HL-60 (cell line): ENCODE results near the gene CD81.

Experiments
- DNase-seq, 2 experiments: peaks; one replicate each; pipeline ENCODE4 v3.0.0-alpha.2; 2010 to 2020; ENCODE audit warnings: low read depth in 1 of 2, low spot score in 1 of 2
- H3K27ac ChIP-seq: fragments of 250-450 bp; sonication (Bioruptor Pico); replicated peaks from 2 replicates; pipeline ENCODE4 v1.5.1; 2020; ENCODE audit warnings: mild to moderate bottlenecking, moderate library complexity
- H3K27me3 ChIP-seq: fragments of 250-450 bp; sonication (Bioruptor Pico); 2 replicates; pipeline ENCODE4 v1.5.1; 2021; ENCODE audit warnings: mild to moderate bottlenecking, moderate library complexity; ENCODE audit not compliant: insufficient read depth, poor library complexity, severe bottlenecking
- H3K4me3 ChIP-seq: replicated peaks from 2 replicates; pipeline ENCODE4 v1.5.1; 2011; ENCODE audit warnings: mild to moderate bottlenecking, control low read depth, low read length; ENCODE audit not compliant: insufficient read depth
- GABPA ChIP-seq: IDR thresholded peaks from 2 replicates; pipeline ENCODE4 v1.6.1; 2012; ENCODE audit warnings: low read depth
- POLR2AphosphoS5 ChIP-seq: IDR thresholded peaks from 2 replicates; pipeline ENCODE4 v1.6.1; 2012; ENCODE audit warnings: low read depth
- REST ChIP-seq: IDR thresholded peaks from 2 replicates; pipeline ENCODE4 v1.6.1; 2012; ENCODE audit warnings: low read depth; ENCODE audit not compliant: insufficient replicate concordance
- SPI1 ChIP-seq: IDR thresholded peaks from 2 replicates; pipeline ENCODE4 v1.6.1; 2012; ENCODE audit warnings: low read depth, mild to moderate bottlenecking, borderline replicate concordance
- TF ChIP-seq, protein P1 (sequence below): IDR thresholded peaks from one replicate; pipeline ENCODE4 v1.5.1; 2011; ENCODE audit warnings: low read length, control low read depth, inconsistent platforms; ENCODE audit not compliant: insufficient read depth

The CD81 gene

GRCh38 chr11:2346014-2346413 is 31.1 kb upstream of the CD81 start:
- no peak for DNase-seq
- Histone ChIP-seq H3K27me3 (no peaks in the 10 kb centered on the region), H3K27ac (no peak overlapping the region), H3K4me3 (no peak overlapping the region)
- TF ChIP-seq GABPA (no peak), POLR2AphosphoS5 (no peak), SPI1 (no peak), REST (no peak)
- TF ChIP-seq, protein P1, sequence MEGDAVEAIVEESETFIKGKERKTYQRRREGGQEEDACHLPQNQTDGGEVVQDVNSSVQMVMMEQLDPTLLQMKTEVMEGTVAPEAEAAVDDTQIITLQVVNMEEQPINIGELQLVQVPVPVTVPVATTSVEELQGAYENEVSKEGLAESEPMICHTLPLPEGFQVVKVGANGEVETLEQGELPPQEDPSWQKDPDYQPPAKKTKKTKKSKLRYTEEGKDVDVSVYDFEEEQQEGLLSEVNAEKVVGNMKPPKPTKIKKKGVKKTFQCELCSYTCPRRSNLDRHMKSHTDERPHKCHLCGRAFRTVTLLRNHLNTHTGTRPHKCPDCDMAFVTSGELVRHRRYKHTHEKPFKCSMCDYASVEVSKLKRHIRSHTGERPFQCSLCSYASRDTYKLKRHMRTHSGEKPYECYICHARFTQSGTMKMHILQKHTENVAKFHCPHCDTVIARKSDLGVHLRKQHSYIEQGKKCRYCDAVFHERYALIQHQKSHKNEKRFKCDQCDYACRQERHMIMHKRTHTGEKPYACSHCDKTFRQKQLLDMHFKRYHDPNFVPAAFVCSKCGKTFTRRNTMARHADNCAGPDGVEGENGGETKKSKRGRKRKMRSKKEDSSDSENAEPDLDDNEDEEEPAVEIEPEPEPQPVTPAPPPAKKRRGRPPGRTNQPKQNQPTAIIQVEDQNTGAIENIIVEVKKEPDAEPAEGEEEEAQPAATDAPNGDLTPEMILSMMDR: no peak

- H3K27ac ChIP-seq: no peak overlapping the region
- no peak overlapping the region for H3K4me3 ChIP-seq
- DNase-seq: no peak
- H3K27me3 ChIP-seq: no peaks in the 10 kb centered on the region
- TF ChIP-seq REST (no peak), POLR2AphosphoS5 (no peak), SPI1 (no peak), GABPA (no peak)
- TF ChIP-seq, protein P1: no peak
Measured at GRCh38 chr11:2346586-2347307, 30.4 kb upstream of the CD81 start.

DNA sequence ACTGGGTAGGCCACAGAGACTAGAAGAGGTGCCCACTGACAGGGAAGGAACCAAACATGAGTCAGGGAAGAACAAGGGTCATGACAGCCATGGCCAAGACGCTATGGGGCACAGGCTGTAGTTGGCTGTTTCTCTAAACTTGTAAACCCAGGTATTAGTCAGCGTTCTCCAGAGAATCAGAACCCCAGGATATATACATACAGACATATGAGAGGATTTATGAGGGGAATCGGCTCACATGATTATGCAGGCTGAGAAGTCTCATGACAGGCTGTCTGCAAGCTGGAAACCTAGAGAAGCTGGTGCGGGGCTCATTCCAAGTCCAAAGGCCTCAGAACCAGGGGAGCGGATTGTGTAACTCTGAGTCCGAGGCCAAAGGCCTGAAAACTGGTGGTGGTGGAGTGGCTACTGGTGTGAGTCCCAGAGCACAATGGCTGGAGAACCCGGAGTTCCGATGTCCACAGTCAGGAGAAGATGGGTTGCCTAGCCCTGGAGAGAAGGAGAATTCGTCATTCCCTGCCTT is 29.7 kb upstream of the CD81 start:
- Histone ChIP-seq H3K4me3 (no peak overlapping the region), H3K27me3 (no peaks in the 10 kb centered on the region), H3K27ac (no peak overlapping the region)
- DNase-seq: no peak
- no peak for TF ChIP-seq REST
- no peak for TF ChIP-seq SPI1
- TF ChIP-seq, protein P1: no peak
- no peak for TF ChIP-seq POLR2AphosphoS5
- TF ChIP-seq GABPA: no peak
